ENCODE measurements around the gene WTAP.
"Not testable (repeated sequence)": the region's sequence is repeated elsewhere in the genome, so short reads cannot be mapped to it uniquely, and the experiment has no call there.

WTAP gene

GRCh38 chr6:159726918-159727716 lies at the start of gene WTAP:
Gene WTAP, plus strand, starts transcription at chr6:159727506. Its CDS starts 8,760 bp downstream, at chr6:159736266.
- peak; percentile 88 to 91 for DNase-seq

- DNase-seq = no peak
Observed at GRCh38 chr6:159677506-159678165, 49.7 kb upstream of the WTAP start.

GRCh38 chr6:159678574-159678973 lies 48.7 kb upstream of the WTAP start:
- DNase-seq = no peak

GRCh38 chr6:159679091-159680077 lies 47.9 kb upstream of the WTAP start:
- no peak for DNase-seq

- no peak for DNase-seq
Observed at GRCh38 chr6:159680104-159680503, 47.2 kb upstream of the WTAP start.

GRCh38 chr6:159681191-159681880 lies 46.0 kb upstream of the WTAP start:
- DNase-seq = no peak

- DNase-seq = no peak
Observed at GRCh38 chr6:159682295-159682694, 45.0 kb upstream of the WTAP start.

GRCh38 chr6:159682810-159683209 lies 44.5 kb upstream of the WTAP start:
- DNase-seq = no peak

- no peak for DNase-seq
Observed at GRCh38 chr6:159684013-159684304, 43.3 kb upstream of the WTAP start.

- no peak for DNase-seq
Observed at GRCh38 chr6:159686040-159686439, 41.3 kb upstream of the WTAP start.

GRCh38 chr6:159686703-159687102 lies 40.6 kb upstream of the WTAP start:
- no peak for DNase-seq

GRCh38 chr6:159687341-159687740 lies 40.0 kb upstream of the WTAP start:
- DNase-seq = no peak

- DNase-seq = no peak
Observed at GRCh38 chr6:159688266-159688905, 38.9 kb upstream of the WTAP start.

GRCh38 chr6:159689001-159689400 lies 38.3 kb upstream of the WTAP start:
- DNase-seq = no peak

- not testable (repeated sequence) for DNase-seq
Observed at GRCh38 chr6:159690135-159690534, 37.2 kb upstream of the WTAP start.

- no peak for DNase-seq
Observed at GRCh38 chr6:159691133-159691962, 36.0 kb upstream of the WTAP start.

- DNase-seq = no peak
Observed at GRCh38 chr6:159691963-159692287, 35.4 kb upstream of the WTAP start.

GRCh38 chr6:159692303-159693127 lies 34.8 kb upstream of the WTAP start:
- DNase-seq = no peak

GRCh38 chr6:159693128-159693893 lies 34.0 kb upstream of the WTAP start, which contains the start of gene SOD2:
Gene SOD2, minus strand, starts transcription at chr6:159693241. Its CDS starts 74 bp downstream, at chr6:159693167.
- DNase-seq = peak; percentile 48 to 79

Measured in NCI-H1930 (cell line).